WERI-Rb-1 (cell line): Measurements from ENCODE around the gene GNB3.
"Not testable (repeated sequence)": the region's sequence is repeated elsewhere in the genome, so short reads cannot be mapped to it uniquely, and the experiment has no call there.

Source experiments
- DNase-seq: peaks from one replicate; pipeline ENCODE4 v3.0.0-alpha.2; 2020
- H3K27ac ChIP-seq: fragments of 250-450 bp; sonication (Bioruptor Pico); 2 replicates; pipeline ENCODE4 v1.5.1; 2020; ENCODE audit warnings: mild to moderate bottlenecking, moderate library complexity
- H3K27me3 ChIP-seq: fragments of 250-450 bp; sonication (Bioruptor Pico); 2 replicates; pipeline ENCODE4 v1.5.1; 2021; ENCODE audit warnings: mild to moderate bottlenecking, low read depth, moderate library complexity; ENCODE audit not compliant: insufficient read depth, severe bottlenecking
- H3K36me3 ChIP-seq: fragments of 250-450 bp; sonication (Bioruptor Pico); 2 replicates; pipeline ENCODE4 v1.5.1; 2020; ENCODE audit warnings: mild to moderate bottlenecking, moderate library complexity
- H3K4me3 ChIP-seq: 2 replicates; pipeline ENCODE4 v1.5.1; 2011; ENCODE audit warnings: low read depth, mild to moderate bottlenecking, control low read depth, low read length
- H3K9me3 ChIP-seq: fragments of 250-450 bp; sonication (Bioruptor Pico); 2 replicates; pipeline ENCODE4 v1.5.1; 2021; ENCODE audit warnings: mild to moderate bottlenecking, moderate library complexity; ENCODE audit not compliant: severe bottlenecking
- TF ChIP-seq, protein P1 (sequence below): IDR thresholded peaks from 2 replicates; pipeline ENCODE4 v1.5.1; 2011; ENCODE audit warnings: low read depth, mild to moderate bottlenecking, control low read depth, inconsistent platforms, low read length

GNB3 gene

DNA sequence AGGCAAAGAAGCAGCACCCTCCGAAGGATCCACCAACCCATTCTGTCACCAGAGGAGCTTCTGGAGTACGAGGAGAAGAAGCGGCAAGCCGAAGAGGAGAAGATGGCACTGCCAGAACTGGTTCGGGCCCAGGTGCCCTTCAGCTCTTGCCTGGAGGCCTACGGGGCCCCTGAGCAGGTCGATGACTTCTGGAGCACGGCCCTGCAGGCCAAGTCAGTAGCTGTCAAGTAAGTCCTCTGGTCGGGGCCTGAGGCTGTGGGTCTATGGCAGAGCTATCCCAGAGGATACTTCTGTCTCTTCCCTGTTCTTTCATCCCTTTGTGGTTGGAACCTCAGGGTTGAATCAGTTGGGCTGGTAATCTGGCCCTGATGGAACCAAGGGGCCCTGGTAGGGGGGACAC is 20.7 kb downstream of the GNB3 start:
- H3K36me3 ChIP-seq, result peaks cover 94% of the 10 kb centered on the region

GRCh38 chr12:6863033-6863432 is 22.3 kb downstream of the GNB3 start:
- Histone ChIP-seq H3K27ac (no peak overlapping the region), H3K4me3 (no peak overlapping the region), H3K36me3 (peaks cover 84% of the 10 kb centered on the region), H3K9me3 (no peaks in the 10 kb centered on the region), H3K27me3 (no peaks in the 10 kb centered on the region)
- no peak for DNase-seq
- TF ChIP-seq, protein P1, sequence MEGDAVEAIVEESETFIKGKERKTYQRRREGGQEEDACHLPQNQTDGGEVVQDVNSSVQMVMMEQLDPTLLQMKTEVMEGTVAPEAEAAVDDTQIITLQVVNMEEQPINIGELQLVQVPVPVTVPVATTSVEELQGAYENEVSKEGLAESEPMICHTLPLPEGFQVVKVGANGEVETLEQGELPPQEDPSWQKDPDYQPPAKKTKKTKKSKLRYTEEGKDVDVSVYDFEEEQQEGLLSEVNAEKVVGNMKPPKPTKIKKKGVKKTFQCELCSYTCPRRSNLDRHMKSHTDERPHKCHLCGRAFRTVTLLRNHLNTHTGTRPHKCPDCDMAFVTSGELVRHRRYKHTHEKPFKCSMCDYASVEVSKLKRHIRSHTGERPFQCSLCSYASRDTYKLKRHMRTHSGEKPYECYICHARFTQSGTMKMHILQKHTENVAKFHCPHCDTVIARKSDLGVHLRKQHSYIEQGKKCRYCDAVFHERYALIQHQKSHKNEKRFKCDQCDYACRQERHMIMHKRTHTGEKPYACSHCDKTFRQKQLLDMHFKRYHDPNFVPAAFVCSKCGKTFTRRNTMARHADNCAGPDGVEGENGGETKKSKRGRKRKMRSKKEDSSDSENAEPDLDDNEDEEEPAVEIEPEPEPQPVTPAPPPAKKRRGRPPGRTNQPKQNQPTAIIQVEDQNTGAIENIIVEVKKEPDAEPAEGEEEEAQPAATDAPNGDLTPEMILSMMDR, result no peak

More for the DNA sequence above, 20.7 kb downstream of the GNB3 start:
- DNase-seq, result no peak
- no peaks in the 10 kb centered on the region for H3K27me3 ChIP-seq
- TF ChIP-seq, protein P1, result no peak
- H3K9me3 ChIP-seq, result no peaks in the 10 kb centered on the region
- H3K4me3 ChIP-seq, result no peak overlapping the region
- no peak overlapping the region for H3K27ac ChIP-seq

DNA sequence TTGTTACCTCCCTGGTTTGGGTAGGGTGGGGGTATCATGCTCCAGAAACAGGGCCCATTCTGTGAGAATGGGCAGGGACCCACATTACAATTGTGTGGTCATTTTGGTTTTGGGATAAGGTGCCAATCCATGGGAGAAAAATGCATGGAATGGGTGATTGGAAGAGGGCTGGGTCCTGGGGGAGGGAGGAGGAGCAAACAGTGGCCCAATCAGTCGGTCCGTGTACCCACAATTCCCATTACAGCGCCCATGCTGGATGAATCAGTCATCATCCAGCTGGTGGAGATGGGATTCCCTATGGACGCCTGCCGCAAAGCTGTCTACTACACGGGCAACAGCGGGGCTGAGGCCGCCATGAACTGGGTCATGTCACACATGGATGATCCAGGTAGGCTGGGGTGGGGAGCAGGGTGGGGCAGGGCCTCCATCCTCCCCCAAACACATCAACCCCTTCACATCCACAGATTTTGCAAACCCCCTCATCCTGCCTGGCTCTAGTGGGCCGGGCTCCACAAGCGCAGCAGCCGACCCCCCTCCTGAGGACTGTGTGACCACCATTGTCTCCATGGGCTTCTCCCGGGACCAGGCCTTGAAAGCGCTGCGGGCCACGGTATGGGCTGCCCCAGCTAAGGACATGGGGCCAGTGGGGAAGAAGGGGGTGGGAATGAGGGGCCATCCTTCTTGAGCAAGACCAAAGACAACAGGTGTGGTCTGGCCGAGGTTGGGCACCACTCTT is 23.0 kb downstream of the GNB3 start:
- no peaks in the 10 kb centered on the region for H3K27me3 ChIP-seq
- H3K4me3 ChIP-seq, result no peak overlapping the region
- peaks cover 84% of the 10 kb centered on the region for H3K36me3 ChIP-seq
- no peak for DNase-seq
- no peaks in the 10 kb centered on the region for H3K9me3 ChIP-seq
- TF ChIP-seq, protein P1, result no peak
- H3K27ac ChIP-seq, result no peak overlapping the region

GRCh38 chr12:6865307-6865706 is 24.6 kb downstream of the GNB3 start:
- H3K27me3 ChIP-seq, H3K9me3 ChIP-seq, DNase-seq, H3K27ac ChIP-seq, H3K4me3 ChIP-seq: not testable (repeated sequence)
- H3K36me3 ChIP-seq, result peaks cover 85% of the 10 kb centered on the region

GRCh38 chr12:6866163-6866919 is 25.6 kb downstream of the GNB3 start:
- TF ChIP-seq, protein P1, result no peak
- Histone ChIP-seq H3K4me3 (peak overlapping the region; percentile 44; the same call in 1 of the 2 replicates), H3K9me3 (no peaks in the 10 kb centered on the region), H3K36me3 (peaks cover 84% of the 10 kb centered on the region), H3K27me3 (no peaks in the 10 kb centered on the region), H3K27ac (peak overlapping the region; percentile 97)
- DNase-seq, result peak; percentile 86

DNA sequence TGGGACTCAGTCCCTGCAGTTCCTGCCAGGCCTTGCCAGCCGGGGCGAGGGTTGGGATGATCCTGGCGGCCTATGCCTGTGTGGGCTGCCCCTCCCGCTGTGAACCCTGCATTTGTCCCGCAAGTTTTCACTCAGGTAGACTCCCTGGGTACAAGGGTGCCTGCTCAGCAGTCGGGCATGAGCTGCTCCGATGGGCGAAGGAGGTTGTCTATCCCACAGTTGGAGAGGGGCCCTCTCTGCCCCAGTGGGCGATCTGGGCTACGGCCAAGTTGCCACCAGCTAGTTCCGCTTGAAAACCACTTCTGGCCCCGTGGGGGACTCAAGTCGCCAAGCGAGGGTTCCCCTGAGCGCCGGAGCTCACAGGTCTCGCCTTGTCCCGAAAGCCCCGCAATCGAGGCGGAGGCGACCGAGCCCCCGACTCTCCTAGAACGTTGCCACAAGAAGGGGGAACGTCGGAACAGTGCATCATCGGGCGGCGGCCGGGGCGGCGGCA is 26.2 kb downstream of the GNB3 start:
- no peaks in the 10 kb centered on the region for H3K9me3 ChIP-seq
- H3K4me3 ChIP-seq, result peak overlapping the region; percentile 44
- peaks cover 86% of the 10 kb centered on the region for H3K36me3 ChIP-seq
- no peak for DNase-seq
- no peaks in the 10 kb centered on the region for H3K27me3 ChIP-seq
- peak overlapping the region; percentile 97 for H3K27ac ChIP-seq
- TF ChIP-seq, protein P1, result no peak
